Heart right ventricle (tissue), 16 donors: ENCODE results near the gene NAP1L5. TPM values are rescaled to one million over a fixed set of nuclear protein-coding genes. Genes with fewer than 3 reads are reported as not detected.

Experiments used
- ATAC-seq, 8 donors: fragments of 200-7000 bp; cut with Tn5 transposase; one replicate each; pipeline ENCODE4 v1.9.1; 2020; ENCODE audit warnings: mild to moderate bottlenecking in 8 of 8, moderate library complexity in 8 of 8, moderate number of reproducible peaks in 1 of 8
- DNase-seq, 2 donors: peaks; one replicate each; pipeline ENCODE4 v3.0.0-alpha.2; 2020
- H3K27ac ChIP-seq, 10 donors: fragments of 200-600 bp; sonication (generic) in 2 of 10; one replicate each; pipeline versions ENCODE4 v1.5.0 to v1.8.0; 2020 to 2022; ENCODE audit warnings: mild to moderate bottlenecking in 3 of 10
- H3K27me3 ChIP-seq, 7 donors: fragments of 200-600 bp; one replicate each; pipeline ENCODE4 v1.8.0; 2021 to 2022; ENCODE audit warnings: mild to moderate bottlenecking in 2 of 7
- H3K36me3 ChIP-seq, 9 donors: fragments of 200-600 bp; sonication (generic) in 1 of 9; one replicate each; pipeline versions ENCODE4 v1.5.0 to v1.8.0; 2020 to 2022; ENCODE audit warnings: mild to moderate bottlenecking in 2 of 9
- H3K4me1 ChIP-seq, 9 donors: fragments of 200-600 bp; sonication (generic) in 1 of 9; one replicate each; pipeline versions ENCODE4 v1.5.0 to v1.8.0; 2020 to 2022; ENCODE audit warnings: mild to moderate bottlenecking in 4 of 9
- H3K4me3 ChIP-seq, 10 donors: fragments of 200-600 bp; sonication (generic) in 2 of 10; one replicate each; pipeline versions ENCODE4 v1.5.0 to v1.8.0; 2020 to 2022; ENCODE audit warnings: mild to moderate bottlenecking in 7 of 10, moderate library complexity in 2 of 10
- H3K9me3 ChIP-seq, 11 donors: fragments of 200-600 bp in 10 of 11; sonication (generic) in 2 of 11; one replicate each; pipeline versions ENCODE4 v1.5.0 to v1.8.0; 2013 to 2022; ENCODE audit warnings: mild to moderate bottlenecking in 2 of 11, control low read depth in 1 of 11, moderate library complexity in 1 of 11
- whole genome bisulfite sequencing, 2 donors: extraction: QIAGEN DNeasy Blood & Tissue Kit; methylation state at CpG; one replicate each; pipeline ENCODE4 v1.1.7; 2013; ENCODE audit warnings: inconsistent platforms in 1 of 2; 5-methylcytosine and 5-hydroxymethylcytosine counted together
- intact Hi-C, 10 donors: fragments of 100-400 bp; cut with DNase I; formaldehyde crosslinking; loops; one replicate each; pipeline versions ENCODE4 v1.11.1 to v1.14.2; 2022
- polyA plus RNA-seq, 2 donors: library from polyadenylated mRNA; stranded (reverse); fragments of 200-250 nt; gene quantifications; one replicate each; pipeline ENCODE4 v1.2.3, GENCODE V29; 2013
- total RNA-seq, 10 donors: library from RNA; stranded (reverse); fragmentation: NEBNext Ultra II Directional in 3 of 10; extraction: Animal tissue kit (Norgen Biotek cat#: 25700) in 3 of 10; gene quantifications; one replicate each; pipeline versions ENCODE4 v1.2.1 to v1.2.4, GENCODE V29; 2021 to 2023
- TF ChIP-seq, protein P1 (sequence below), 9 donors: fragments of 200-600 bp; sonication (generic) in 2 of 9; IDR thresholded peaks; one replicate each; pipeline versions ENCODE4 v1.5.0 to v1.8.0; 2021 to 2022; ENCODE audit warnings: antibody characterized with exemption in 9 of 9, mild to moderate bottlenecking in 5 of 9, moderate library complexity in 1 of 9
- donor health status: Arrhythmogenic right ventricular cardiomyopathy.
- donor health status: ischemic (EF 13 %, LVEDD 7.1; RV severe dilation, severe dysfunction).
- donor health status: healthy with polysubstance abuse.
- donor health status: DM: no; HTN: yes; CAD: no.
- donor health status: DM: no; HTN: no; CAD: no.
- donor health status: ischemic (EF 25% LVEDD 6.9; RV normal size, moderate dysfunction).
- donor health status: ischemic (EF 25% LVEDD 5.7; RV mildly dilated, moderate dysfunction).
- donor health status: healthy.
- donor health status: DM: yes; HTN: yes; CAD: no.
- donor health status: Ischemic cardiomyopathy.
- donor health status: ischemic (EF 35%, LVEDD 5.7; RV mildly dilated, moderate dysfunction).
- donor health status: nonischemic (EF 11% LVEDD 7.7; RV severe dilation, severe dysfunction).
- donor health status: DM: yes; HTN: yes; CAD: no.
- donor health status: PGD.
- donor health status: ischemic (EF 29% LVEDD 5.4; RV normal size, mild dysfunction).
- donor health status: nonischemic (EF 23%, LVEDD 6.1; RV moderate dilation, normal function).

NAP1L5 gene
- total and polyA plus RNA-seq, 12 donors = 2.6 to 7.9 (median 6.1) TPM

DNA sequence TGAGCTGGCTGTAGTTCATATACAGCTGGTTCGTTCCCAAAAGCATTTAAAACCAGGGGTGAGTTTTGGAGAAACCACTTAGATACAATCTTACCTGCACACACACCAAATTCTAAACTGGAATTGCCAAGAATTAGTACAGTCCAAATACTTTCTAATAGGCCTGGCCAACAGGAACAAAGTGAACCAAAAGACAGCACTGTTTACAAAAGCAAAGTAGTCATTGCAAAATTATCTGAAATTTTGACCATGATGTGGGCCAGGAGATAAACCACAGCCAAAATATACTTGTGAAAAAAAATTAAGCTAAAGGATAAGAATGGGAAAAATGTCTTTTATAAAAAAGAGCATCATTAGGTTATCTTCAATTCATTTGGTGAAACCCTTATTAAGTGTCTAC, 37.9 kb upstream of the NAP1L5 start:
- Histone ChIP-seq H3K4me3 (no peak overlapping the region), H3K9me3 (no peaks in the 10 kb centered on the region), H3K27me3 (no peaks in the 10 kb centered on the region), H3K36me3 (peaks cover 0 to 94% (median 10%) of the 10 kb centered on the region in 9 donors), H3K4me1 (peaks cover 0 to 40% (median 23%) of the 10 kb centered on the region in 9 donors), H3K27ac (peak overlapping the region in 1 of 10 donors; percentile 2)
- no peak for DNase-seq
- TF ChIP-seq, protein P1, sequence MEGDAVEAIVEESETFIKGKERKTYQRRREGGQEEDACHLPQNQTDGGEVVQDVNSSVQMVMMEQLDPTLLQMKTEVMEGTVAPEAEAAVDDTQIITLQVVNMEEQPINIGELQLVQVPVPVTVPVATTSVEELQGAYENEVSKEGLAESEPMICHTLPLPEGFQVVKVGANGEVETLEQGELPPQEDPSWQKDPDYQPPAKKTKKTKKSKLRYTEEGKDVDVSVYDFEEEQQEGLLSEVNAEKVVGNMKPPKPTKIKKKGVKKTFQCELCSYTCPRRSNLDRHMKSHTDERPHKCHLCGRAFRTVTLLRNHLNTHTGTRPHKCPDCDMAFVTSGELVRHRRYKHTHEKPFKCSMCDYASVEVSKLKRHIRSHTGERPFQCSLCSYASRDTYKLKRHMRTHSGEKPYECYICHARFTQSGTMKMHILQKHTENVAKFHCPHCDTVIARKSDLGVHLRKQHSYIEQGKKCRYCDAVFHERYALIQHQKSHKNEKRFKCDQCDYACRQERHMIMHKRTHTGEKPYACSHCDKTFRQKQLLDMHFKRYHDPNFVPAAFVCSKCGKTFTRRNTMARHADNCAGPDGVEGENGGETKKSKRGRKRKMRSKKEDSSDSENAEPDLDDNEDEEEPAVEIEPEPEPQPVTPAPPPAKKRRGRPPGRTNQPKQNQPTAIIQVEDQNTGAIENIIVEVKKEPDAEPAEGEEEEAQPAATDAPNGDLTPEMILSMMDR (IDR thresholded peaks at IDR 0.05) = no peak
- intact Hi-C loops = no loop called here
- 80 to 90% methylated on average over 1 of the region's 1 CpG for WGBS, 2 donors
- peak in 3 of 8 donors; percentile 17 to 63 (median 35) for ATAC-seq

DNA sequence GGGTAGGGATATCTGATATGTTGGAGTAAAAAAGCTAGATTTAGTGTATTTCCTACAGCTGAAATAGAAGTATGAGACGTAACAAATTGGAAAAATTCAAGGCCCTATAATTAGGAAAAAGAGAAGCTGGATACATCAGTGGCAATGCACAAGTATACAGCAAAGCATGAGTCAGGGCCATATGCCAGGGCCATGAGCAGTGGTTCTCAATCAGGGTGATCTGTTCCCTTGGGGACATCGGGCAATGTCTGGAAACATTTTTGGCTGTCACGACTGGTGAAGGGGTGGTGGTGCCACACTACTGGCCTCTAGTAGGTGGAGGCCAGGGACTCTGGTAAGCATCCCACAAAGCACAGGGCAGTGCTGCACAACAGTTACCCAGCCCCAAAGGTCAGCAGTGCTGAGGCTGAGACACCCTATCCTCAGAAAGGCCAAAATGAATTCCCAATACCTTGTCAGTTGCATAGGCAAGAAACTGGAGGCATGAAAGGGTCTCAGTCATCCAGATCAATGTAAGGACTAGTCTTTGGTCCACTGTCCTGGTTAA, 36.8 kb upstream of the NAP1L5 start:
- ATAC-seq = peak in 4 of 8 donors; percentile 7 to 73 (median 26)

DNA sequence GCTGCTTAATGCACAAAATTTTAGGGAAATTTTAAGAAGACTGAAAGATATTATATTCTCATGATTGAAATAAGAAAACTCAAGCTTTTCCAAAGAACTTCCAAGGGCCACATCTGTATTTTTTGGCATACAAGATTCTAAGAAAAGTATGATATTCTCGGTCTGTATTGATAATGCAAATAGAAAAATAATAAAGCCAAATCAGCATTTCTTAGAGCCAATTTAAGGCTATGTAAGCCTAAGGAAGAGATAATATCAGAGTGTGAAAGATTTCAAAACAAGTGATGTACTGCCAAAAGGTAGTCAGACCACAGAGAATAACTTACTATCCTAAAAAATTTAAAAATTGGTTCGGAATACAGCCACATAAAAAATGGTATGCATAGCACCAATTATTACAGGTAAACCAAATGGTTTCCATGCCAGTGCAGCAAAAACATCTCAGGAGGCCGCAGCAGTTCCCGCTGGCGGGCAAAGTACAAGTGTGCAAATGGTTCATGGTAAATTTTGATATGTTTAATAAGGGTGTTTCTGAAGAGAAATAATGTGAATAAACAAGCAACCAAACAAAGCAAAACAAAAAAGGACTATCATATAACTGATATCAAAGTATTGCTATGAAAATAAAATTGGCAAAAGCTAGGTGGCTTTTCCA, 35.2 kb upstream of the NAP1L5 start:
- DNase-seq (no peak), ATAC-seq (no peak)
- Histone ChIP-seq H3K4me3 (no peak overlapping the region), H3K27me3 (no peaks in the 10 kb centered on the region), H3K27ac (no peak overlapping the region), H3K9me3 (no peaks in the 10 kb centered on the region), H3K36me3 (peaks cover 0 to 97% (median 3%) of the 10 kb centered on the region in 9 donors), H3K4me1 (peaks cover 5 to 47% (median 35%) of the 10 kb centered on the region in 9 donors)
- 93 to 97% methylated on average over 5 of the region's 5 CpGs for WGBS, 2 donors
- TF ChIP-seq, protein P1 (IDR thresholded peaks at IDR 0.05) = no peak
- intact Hi-C loops = no loop called here

More for the DNA sequence above, 36.8 kb upstream of the NAP1L5 start:
- no peaks in the 10 kb centered on the region for H3K9me3 ChIP-seq
- no peak for DNase-seq
- TF ChIP-seq, protein P1 (IDR thresholded peaks at IDR 0.05) = no peak
- H3K27me3 ChIP-seq = no peaks in the 10 kb centered on the region
- intact Hi-C loops = no loop called here
- peaks cover 0 to 34% (median 21%) of the 10 kb centered on the region in 9 donors for H3K4me1 ChIP-seq
- H3K27ac ChIP-seq = peak overlapping the region in 1 of 10 donors; percentile 2
- WGBS, 2 donors = 74 to 94% methylated on average over 3 of the region's 3 CpGs
- peaks cover 0 to 95% (median 10%) of the 10 kb centered on the region in 9 donors for H3K36me3 ChIP-seq
- no peak overlapping the region for H3K4me3 ChIP-seq

DNA sequence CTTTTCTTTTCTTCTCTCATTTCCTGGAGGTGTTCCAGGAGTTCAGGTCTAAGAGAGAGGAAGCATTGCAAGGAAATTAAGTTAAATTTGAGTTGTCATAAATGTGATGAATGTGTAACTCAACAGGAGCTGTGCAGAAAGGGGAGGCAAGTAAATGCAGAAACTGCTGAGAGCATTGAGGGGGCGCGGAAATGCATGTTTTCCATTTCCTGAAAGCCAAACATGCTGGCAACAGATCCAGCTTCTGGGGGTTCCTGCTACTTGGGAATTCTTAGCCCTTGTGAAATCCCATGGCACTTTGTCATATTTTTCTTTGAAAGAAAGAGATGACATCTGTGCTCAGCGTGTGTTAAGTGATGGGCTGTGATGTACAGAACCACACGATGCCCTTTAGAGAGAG, 33.8 kb upstream of the NAP1L5 start:
- peaks cover 0 to 99% (median 13%) of the 10 kb centered on the region in 9 donors for H3K36me3 ChIP-seq

More for the DNA sequence above, 33.8 kb upstream of the NAP1L5 start:
- H3K4me3 ChIP-seq = no peak overlapping the region
- no peaks in the 10 kb centered on the region for H3K27me3 ChIP-seq
- intact Hi-C loops = no loop called here
- WGBS, 2 donors = 79 to 84% methylated on average over 4 of the region's 4 CpGs
- ATAC-seq = no peak
- H3K27ac ChIP-seq = no peak overlapping the region
- DNase-seq = no peak
- H3K9me3 ChIP-seq = no peaks in the 10 kb centered on the region
- TF ChIP-seq, protein P1 (IDR thresholded peaks at IDR 0.05) = no peak
- H3K4me1 ChIP-seq = peaks cover 5 to 47% (median 28%) of the 10 kb centered on the region in 9 donors
